Activated T-cell treated with anti-CD3 and anti-CD28 coated beads for 48 hours (primary cell): ENCODE results near the gene RPL37A.

Source experiments
- DNase-seq: peaks from one replicate; pipeline ENCODE4 v3.0.0-alpha.2; 2020; ENCODE audit warnings: low read depth

The RPL37A gene

GRCh38 chr2:216498379-216499352, at the start of gene RPL37A:
Gene RPL37A, plus strand, starts transcription at chr2:216498844. Its CDS starts 31 bp downstream, at chr2:216498875.
- peak; percentile 85 for DNase-seq

GRCh38 chr2:216450346-216450745, 48.3 kb upstream of the RPL37A start:
- no peak for DNase-seq

GRCh38 chr2:216450784-216451183, 47.9 kb upstream of the RPL37A start:
- DNase-seq = no peak

- no peak for DNase-seq
Observed at GRCh38 chr2:216453955-216454614, 44.6 kb upstream of the RPL37A start.

GRCh38 chr2:216463148-216463547, 35.5 kb upstream of the RPL37A start:
- no peak for DNase-seq

GRCh38 chr2:216464104-216464720, 34.4 kb upstream of the RPL37A start:
- DNase-seq = no peak

- DNase-seq = no peak
Observed at GRCh38 chr2:216465579-216466195, 33.0 kb upstream of the RPL37A start.

- DNase-seq = no peak
Observed at GRCh38 chr2:216467845-216468244, 30.8 kb upstream of the RPL37A start.

- DNase-seq = no peak
Observed at GRCh38 chr2:216469661-216470060, 29.0 kb upstream of the RPL37A start.

- DNase-seq = no peak
Observed at GRCh38 chr2:216473187-216473586, 25.5 kb upstream of the RPL37A start.

- peak; percentile 15 for DNase-seq
Observed at GRCh38 chr2:216474925-216475670, 23.5 kb upstream of the RPL37A start.

- no peak for DNase-seq
Observed at GRCh38 chr2:216475767-216476166, 22.9 kb upstream of the RPL37A start.

GRCh38 chr2:216477283-216478035, 21.2 kb upstream of the RPL37A start:
- no peak for DNase-seq

- DNase-seq = no peak
Observed at GRCh38 chr2:216478151-216478550, 20.5 kb upstream of the RPL37A start.

GRCh38 chr2:216478791-216479190, 19.9 kb upstream of the RPL37A start:
- DNase-seq = no peak

GRCh38 chr2:216480221-216480620, 18.4 kb upstream of the RPL37A start:
- DNase-seq = no peak

- DNase-seq = no peak
Observed at GRCh38 chr2:216482640-216483039, 16.0 kb upstream of the RPL37A start.

- DNase-seq = no peak
Observed at GRCh38 chr2:216485237-216485636, 13.4 kb upstream of the RPL37A start.

GRCh38 chr2:216485745-216486144, 12.9 kb upstream of the RPL37A start:
- no peak for DNase-seq

GRCh38 chr2:216486271-216486670, 12.4 kb upstream of the RPL37A start:
- no peak for DNase-seq

- no peak for DNase-seq
Observed at GRCh38 chr2:216486708-216487107, 11.9 kb upstream of the RPL37A start.
